NCI-H2081 (cell line): Measurements from ENCODE around the gene NSUN6.
A peak's percentile ranks its signal among the peaks of the same experiment; 100 is the strongest.
"Not testable (repeated sequence)": the region's sequence is repeated elsewhere in the genome, so short reads cannot be mapped to it uniquely, and the experiment has no call there.

ENCODE experiments used
- DNase-seq, 2 experiments: peaks; one replicate each; lab custom pipeline; 2025; lab: John Stamatoyannopoulos, UW

NSUN6 gene

GRCh38 chr10:18610517-18610916 lies 40.9 kb downstream of the NSUN6 start:
- DNase-seq = peak in 1 of 2 experiments; percentile 45

GRCh38 chr10:18608596-18608995 lies 42.8 kb downstream of the NSUN6 start:
- DNase-seq = no peak

- no peak for DNase-seq
Observed at GRCh38 chr10:18607503-18608378, 43.6 kb downstream of the NSUN6 start.

DNA sequence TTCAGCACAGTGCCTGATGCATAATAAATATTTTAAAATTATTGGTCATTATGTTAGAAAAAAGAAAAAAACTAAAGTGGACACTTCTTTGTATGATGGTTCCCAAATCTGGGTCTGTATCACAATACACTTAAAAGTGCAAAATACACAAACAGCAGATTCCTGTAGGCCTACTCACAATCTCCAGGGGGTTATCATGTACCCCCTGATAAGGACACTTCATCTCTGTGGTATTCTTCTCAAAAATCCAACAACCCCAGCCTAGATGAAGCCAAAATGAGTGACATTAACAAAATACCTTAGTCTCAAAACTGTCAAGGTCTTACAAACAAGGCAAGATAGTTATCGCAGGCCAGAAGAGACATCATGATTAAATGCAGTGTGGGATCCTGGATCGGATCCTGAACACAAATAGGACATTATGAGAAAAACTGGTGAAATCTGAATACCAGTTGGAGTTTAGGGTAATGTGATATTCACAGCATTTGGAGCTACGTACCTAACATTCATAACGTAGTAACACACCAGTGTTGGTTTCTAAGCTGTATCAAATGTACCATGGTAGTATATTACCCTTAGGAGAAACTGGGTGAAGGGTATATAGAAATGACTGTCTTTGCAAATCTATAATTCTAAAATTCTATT lies 45.2 kb downstream of the NSUN6 start:
- DNase-seq = no peak

DNA sequence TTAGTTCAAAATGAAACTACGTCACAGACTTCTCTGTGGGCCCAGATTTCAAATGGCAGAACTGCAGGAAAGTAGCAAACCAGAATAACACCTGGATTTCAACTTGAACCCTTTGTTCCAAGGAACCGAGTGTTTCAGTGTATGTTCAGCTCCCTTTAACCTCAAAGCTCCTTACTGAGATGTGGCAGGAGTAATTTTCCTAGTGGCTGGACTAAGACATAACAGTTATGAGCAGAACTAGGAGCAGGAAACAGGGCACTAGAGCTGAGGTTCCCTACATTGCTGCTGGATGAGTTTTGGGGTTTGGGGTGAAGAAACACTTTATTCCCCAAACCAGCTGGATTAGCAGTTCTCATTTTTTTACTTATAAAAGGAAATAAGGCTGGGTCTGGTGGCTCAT lies 50.1 kb downstream of the NSUN6 start:
- DNase-seq = no peak

GRCh38 chr10:18599392-18599791 lies 52.0 kb downstream of the NSUN6 start:
- no peak for DNase-seq

DNA sequence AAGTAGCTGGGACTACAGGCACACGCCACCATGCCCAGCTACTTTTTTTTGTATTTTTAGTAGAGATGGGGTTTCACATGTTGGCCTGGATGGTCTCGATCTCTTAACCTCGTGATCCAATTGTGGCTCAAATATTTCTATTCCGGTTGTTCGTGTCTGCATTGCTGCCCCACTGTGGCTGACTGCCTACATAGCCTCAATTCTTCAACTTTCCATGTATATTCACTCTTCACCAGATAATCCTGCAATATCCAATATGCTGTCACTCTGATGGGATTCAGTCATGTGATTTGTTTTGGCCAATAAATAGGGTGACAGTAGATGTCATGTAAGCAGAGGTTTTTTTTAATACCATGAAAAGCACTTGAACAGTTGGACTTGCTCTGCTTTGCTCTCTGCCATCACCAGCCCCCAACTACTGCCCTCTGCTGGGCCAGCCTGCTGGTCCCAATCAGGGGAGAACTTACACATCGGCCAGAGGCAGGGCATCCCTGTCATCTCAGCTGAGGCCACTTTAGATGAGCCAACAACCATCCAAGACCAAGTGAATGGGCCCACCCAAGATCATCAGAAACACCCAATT lies 56.7 kb downstream of the NSUN6 start:
- DNase-seq = no peak

DNA sequence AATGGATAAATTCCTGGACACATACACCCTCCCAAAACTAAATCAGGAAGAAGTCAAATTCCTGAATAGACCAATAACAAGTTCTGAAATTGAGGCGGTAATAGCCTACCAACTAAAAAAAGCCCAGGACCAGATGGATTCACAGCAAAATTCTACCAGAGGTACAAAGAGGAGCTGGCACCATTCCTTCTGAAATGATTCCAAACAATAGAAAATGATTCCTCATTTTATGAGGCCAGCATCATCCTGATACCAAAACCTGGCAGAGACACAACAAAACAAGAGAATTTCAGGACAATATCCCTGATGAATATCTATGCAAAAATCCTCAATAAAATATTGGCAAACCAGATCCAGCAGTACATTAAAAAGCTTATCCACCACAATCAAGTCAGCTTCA lies 60.2 kb downstream of the NSUN6 start:
- not testable (repeated sequence) for DNase-seq

DNA sequence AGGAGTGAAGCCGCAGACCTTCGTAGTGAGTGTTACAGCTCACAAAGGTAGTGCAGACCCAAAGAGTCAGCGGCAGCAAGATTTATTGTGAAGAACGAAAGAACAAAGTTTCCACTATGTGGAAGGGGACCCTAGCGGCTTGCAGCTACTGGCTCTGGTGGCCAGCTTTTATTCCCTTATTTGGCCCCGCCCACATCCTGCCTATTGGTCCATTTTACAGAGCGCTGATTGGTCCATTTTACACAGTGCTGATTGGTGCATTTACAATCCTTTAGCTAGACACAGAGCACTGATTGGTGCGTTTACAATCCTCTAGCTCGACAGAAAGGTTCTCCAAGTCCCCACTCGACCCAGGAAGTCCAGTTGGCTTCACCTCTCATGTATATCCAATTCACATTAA lies 64.8 kb downstream of the NSUN6 start:
- not testable (repeated sequence) for DNase-seq

- DNase-seq = no peak
Observed at GRCh38 chr10:18583575-18584270, 67.7 kb downstream of the NSUN6 start.

DNA sequence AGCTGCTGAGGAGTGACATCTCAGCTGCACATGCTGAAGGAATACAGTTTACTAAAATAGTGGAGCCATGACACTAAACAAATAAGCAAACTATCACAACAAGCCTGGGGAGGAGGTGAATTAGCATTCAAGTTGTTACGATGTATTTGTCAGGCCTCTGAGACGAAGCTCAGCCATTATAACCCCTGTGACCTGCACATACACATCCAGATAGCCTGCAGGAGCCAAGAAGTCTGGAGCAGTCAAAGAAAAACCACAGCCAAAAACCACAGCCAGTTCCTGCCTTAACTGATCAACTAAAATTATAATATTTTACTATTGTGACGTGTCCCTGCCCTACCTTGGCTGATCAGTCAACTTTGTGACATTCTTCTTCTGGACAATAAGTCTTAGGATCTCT lies 68.6 kb downstream of the NSUN6 start:
- DNase-seq = no peak

GRCh38 chr10:18577823-18578685 lies 73.3 kb downstream of the NSUN6 start:
- DNase-seq = no peak

- DNase-seq = no peak
Observed at GRCh38 chr10:18576586-18576985, 74.8 kb downstream of the NSUN6 start.

GRCh38 chr10:18572959-18573561 lies 78.3 kb downstream of the NSUN6 start:
- DNase-seq = no peak

GRCh38 chr10:18571780-18572179 lies 79.6 kb downstream of the NSUN6 start:
- no peak for DNase-seq

GRCh38 chr10:18571076-18571475 lies 80.3 kb downstream of the NSUN6 start:
- DNase-seq = no peak

DNA sequence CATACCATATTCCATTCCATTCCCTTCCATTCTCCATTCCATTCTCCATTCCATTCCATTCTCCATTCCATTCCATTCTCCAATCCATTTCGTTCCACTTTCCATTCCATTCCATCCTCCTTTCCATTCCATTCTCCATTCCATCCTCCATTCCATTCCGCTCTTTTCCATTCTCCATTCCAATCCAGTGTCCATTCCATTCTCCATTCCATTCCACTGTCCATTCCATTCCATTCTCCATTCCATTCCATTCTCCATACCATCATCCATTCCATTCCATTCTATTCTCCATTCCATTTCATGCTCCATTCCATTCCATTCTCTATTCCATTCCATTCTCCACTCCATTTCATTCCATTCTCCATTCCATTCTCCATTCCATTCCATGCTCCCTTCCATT lies 81.0 kb downstream of the NSUN6 start:
- not testable (repeated sequence) for DNase-seq

DNA sequence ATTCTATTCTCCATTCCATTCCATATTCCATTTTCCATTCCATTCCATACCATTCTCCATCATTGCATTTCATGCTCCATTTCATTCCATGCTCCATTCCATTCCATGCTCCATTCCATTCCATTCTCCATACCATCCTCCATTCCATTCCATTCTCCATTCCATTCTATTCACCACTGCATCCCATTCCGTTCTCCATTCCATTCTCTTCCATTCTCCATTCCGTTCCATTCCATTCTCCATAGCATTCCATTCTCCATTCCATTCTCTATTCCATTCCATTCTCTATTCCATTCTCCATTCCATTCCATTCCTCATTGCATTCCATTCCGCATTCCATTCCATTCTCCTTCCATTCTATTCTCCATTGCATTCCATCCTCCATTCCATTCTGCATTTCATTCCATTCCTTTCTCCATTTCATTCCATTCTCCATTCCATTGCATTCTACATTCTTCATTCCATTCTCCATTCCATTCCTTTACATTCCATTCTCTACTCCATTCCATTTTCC lies 84.0 kb downstream of the NSUN6 start:
- DNase-seq = no peak

DNA sequence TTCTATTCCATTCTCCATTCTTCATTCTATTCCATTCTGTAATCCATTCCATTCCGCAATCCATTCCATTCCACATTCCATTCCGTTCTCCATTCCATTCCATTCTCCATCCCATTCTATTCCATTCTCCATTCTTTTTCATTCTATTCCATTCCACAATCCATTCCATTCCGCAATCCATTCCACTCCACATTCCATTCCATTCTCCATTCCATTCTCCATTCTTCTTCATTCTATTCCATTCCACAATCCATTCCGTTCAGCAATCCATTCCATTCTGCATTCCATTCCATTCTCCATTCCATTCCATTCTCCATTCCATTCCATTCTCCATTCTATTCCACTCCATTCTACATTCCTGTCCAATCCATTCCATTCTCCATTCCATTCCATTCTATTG lies 85.2 kb downstream of the NSUN6 start:
- DNase-seq = no peak

GRCh38 chr10:18565006-18565405 lies 86.4 kb downstream of the NSUN6 start:
- no peak for DNase-seq
